GM15510 (cell line): ENCODE measurements around the gene C8A.

Experiments
- POLR2A ChIP-seq: IDR thresholded peaks from 3 replicates; pipeline ENCODE4 v1.6.1; 2011; ENCODE audit warnings: borderline replicate concordance; ENCODE audit not compliant: insufficient read length; ENCODE audit errors: extremely low read depth

The C8A gene

GRCh38 chr1:56901716-56902115 lies 47.1 kb downstream of the C8A start:
- TF ChIP-seq POLR2A = no peak

- no peak for TF ChIP-seq POLR2A
Observed at GRCh38 chr1:56903778-56904177, 49.2 kb downstream of the C8A start.

GRCh38 chr1:56904663-56905397 lies 50.2 kb downstream of the C8A start:
- TF ChIP-seq POLR2A = no peak

- TF ChIP-seq POLR2A = no peak
Observed at GRCh38 chr1:56905667-56906066, 51.1 kb downstream of the C8A start.

- TF ChIP-seq POLR2A = no peak
Observed at GRCh38 chr1:56908619-56909221, 54.1 kb downstream of the C8A start.

GRCh38 chr1:56910441-56910985 lies 55.9 kb downstream of the C8A start:
- TF ChIP-seq POLR2A = no peak

- TF ChIP-seq POLR2A = no peak
Observed at GRCh38 chr1:56911098-56911938, 56.7 kb downstream of the C8A start.

GRCh38 chr1:56912325-56912724 lies 57.7 kb downstream of the C8A start:
- TF ChIP-seq POLR2A = no peak

- TF ChIP-seq POLR2A = no peak
Observed at GRCh38 chr1:56915960-56916359, 61.4 kb downstream of the C8A start.

GRCh38 chr1:56916630-56917029 lies 62.0 kb downstream of the C8A start:
- no peak for TF ChIP-seq POLR2A

GRCh38 chr1:56917356-56917755 lies 62.8 kb downstream of the C8A start:
- no peak for TF ChIP-seq POLR2A

- TF ChIP-seq POLR2A = no peak
Observed at GRCh38 chr1:56920591-56921001, 66.0 kb downstream of the C8A start.

GRCh38 chr1:56921479-56921878 lies 66.9 kb downstream of the C8A start:
- no peak for TF ChIP-seq POLR2A

- TF ChIP-seq POLR2A = no peak
Observed at GRCh38 chr1:56922070-56922469, 67.5 kb downstream of the C8A start.

- no peak for TF ChIP-seq POLR2A
Observed at GRCh38 chr1:56922507-56922906, 67.9 kb downstream of the C8A start.

- TF ChIP-seq POLR2A = no peak
Observed at GRCh38 chr1:56923201-56923600, 68.6 kb downstream of the C8A start.

GRCh38 chr1:56924116-56924515 lies 69.5 kb downstream of the C8A start:
- TF ChIP-seq POLR2A = no peak
